Trophoblast cell (in vitro differentiated cells and primary cell): ENCODE measurements around the gene MYL6.

Experiments
- DNase-seq, 2 donors: peaks; one replicate each; pipeline ENCODE4 v3.0.0-alpha.2; 2016
- H2AFZ ChIP-seq: 2 replicates; pipeline ENCODE4 v1.6.1; 2013; ENCODE audit warnings: low read length, moderate library complexity, mild to moderate bottlenecking; ENCODE audit not compliant: insufficient read depth, poor library complexity
- H2AK5ac ChIP-seq: 2 replicates; pipeline ENCODE4 v1.6.1; 2013; ENCODE audit warnings: mild to moderate bottlenecking, low read length
- H2BK120ac ChIP-seq: 2 replicates; pipeline ENCODE4 v1.6.1; 2013; ENCODE audit warnings: low read length, mild to moderate bottlenecking, moderate library complexity; ENCODE audit not compliant: insufficient read depth, poor library complexity
- H2BK12ac ChIP-seq: 2 replicates; pipeline ENCODE4 v1.6.1; 2013; ENCODE audit warnings: mild to moderate bottlenecking, low read length, moderate library complexity
- H2BK5ac ChIP-seq: 2 replicates; pipeline ENCODE4 v1.6.1; 2013; ENCODE audit warnings: low read length, low read depth, moderate library complexity, mild to moderate bottlenecking; ENCODE audit not compliant: poor library complexity
- H3K14ac ChIP-seq: 2 replicates; pipeline ENCODE4 v1.6.1; 2013; ENCODE audit warnings: mild to moderate bottlenecking, low read length
- H3K18ac ChIP-seq: 2 replicates; pipeline ENCODE4 v1.6.1; 2013; ENCODE audit warnings: mild to moderate bottlenecking, low read length
- H3K23ac ChIP-seq: 2 replicates; pipeline ENCODE4 v1.6.1; 2013; ENCODE audit warnings: low read length
- H3K27ac ChIP-seq: 2 replicates; pipeline ENCODE4 v1.5.1; 2013; ENCODE audit warnings: low read depth, mild to moderate bottlenecking, inconsistent platforms, low read length, moderate library complexity
- H3K27me3 ChIP-seq: 2 replicates; pipeline ENCODE4 v1.6.1; 2013; ENCODE audit warnings: inconsistent platforms, mild to moderate bottlenecking, low read length, moderate library complexity; ENCODE audit not compliant: insufficient read depth
- H3K36me3 ChIP-seq, 2 experiments: 1 replicate in 1 of 2; 2 replicates in 1 of 2; pipeline ENCODE4 v1.6.1; 2013; ENCODE audit warnings: low read length in 2 of 2, mild to moderate bottlenecking in 2 of 2, moderate library complexity in 1 of 2; ENCODE audit not compliant: insufficient read depth in 2 of 2, control insufficient read depth in 1 of 2
- H3K4ac ChIP-seq: 2 replicates; pipeline ENCODE4 v1.6.1; 2013; ENCODE audit warnings: low read depth, mild to moderate bottlenecking, low read length, moderate library complexity
- H3K4me1 ChIP-seq, 2 experiments: 1 replicate in 1 of 2; 2 replicates in 1 of 2; pipeline ENCODE4 v1.6.1; 2013; ENCODE audit warnings: low read length in 2 of 2, mild to moderate bottlenecking in 2 of 2, moderate library complexity in 1 of 2; ENCODE audit not compliant: insufficient read depth in 2 of 2, control insufficient read depth in 1 of 2
- H3K4me2 ChIP-seq: 2 replicates; pipeline ENCODE4 v1.6.1; 2013; ENCODE audit warnings: inconsistent platforms, mild to moderate bottlenecking, low read length, moderate library complexity
- H3K4me3 ChIP-seq: 2 replicates; pipeline ENCODE4 v1.5.1; 2013; ENCODE audit warnings: mild to moderate bottlenecking, low read depth, low read length, inconsistent platforms
- H3K79me1 ChIP-seq: one replicate; pipeline ENCODE4 v1.6.1; 2013; ENCODE audit warnings: low read length
- H3K79me2 ChIP-seq: 2 replicates; pipeline ENCODE4 v1.6.1; 2013; ENCODE audit warnings: low read length, mild to moderate bottlenecking; ENCODE audit not compliant: control insufficient read depth, insufficient read depth, poor library complexity
- H3K9ac ChIP-seq: 2 replicates; pipeline ENCODE4 v1.6.1; 2013; ENCODE audit warnings: mild to moderate bottlenecking, low read length
- H3K9me3 ChIP-seq: 2 replicates; pipeline ENCODE4 v1.6.1; 2013; ENCODE audit warnings: low read depth, mild to moderate bottlenecking, control low read depth, inconsistent platforms, low read length; ENCODE audit not compliant: insufficient read depth
- H4K12ac ChIP-seq: 2 replicates; pipeline ENCODE4 v1.6.1; 2013; ENCODE audit warnings: low read depth, mild to moderate bottlenecking, low read length, moderate library complexity
- H4K8ac ChIP-seq: 2 replicates; pipeline ENCODE4 v1.6.1; 2013; ENCODE audit warnings: low read depth, mild to moderate bottlenecking, low read length, moderate library complexity
- H4K91ac ChIP-seq: one replicate; pipeline ENCODE4 v1.6.1; 2013; ENCODE audit warnings: low read depth, mild to moderate bottlenecking, low read length, moderate library complexity
- WGBS: extraction: QIAGEN DNeasy Blood & Tissue Kit; methylation state at CpG from one replicate; pipeline ENCODE4 v1.1.7; 2013; ENCODE audit warnings: missing lambda C conversion rate; ENCODE audit not compliant: insufficient read length, insufficient coverage; ENCODE audit errors: extremely low coverage; 5-methylcytosine and 5-hydroxymethylcytosine counted together

The MYL6 gene

GRCh38 chr12:56150563-56150962 is 7.6 kb upstream of the MYL6 start:
- Histone ChIP-seq H2BK12ac (no peak overlapping the region), H3K14ac (no peak overlapping the region), H3K9ac (no peak overlapping the region), H3K79me2 (no peaks in the 10 kb centered on the region), H4K8ac (no peak overlapping the region), H3K27me3 (no peaks in the 10 kb centered on the region), H2BK120ac (no peak overlapping the region), H2BK5ac (no peak overlapping the region), H2AFZ (no peak overlapping the region), H3K9me3 (no peaks in the 10 kb centered on the region), H3K36me3 (peaks cover 7 to 13% of the 10 kb centered on the region in 2 experiments), H4K12ac (no peak overlapping the region), H4K91ac (no peak overlapping the region), H3K4me3 (no peak overlapping the region), H2AK5ac (no peak overlapping the region), H3K27ac (no peak overlapping the region), H3K4ac (no peak overlapping the region), H3K18ac (no peak overlapping the region), H3K79me1 (peaks cover 9% of the 10 kb centered on the region), H3K23ac (no peak overlapping the region), H3K4me1 (peaks cover 12 to 13% of the 10 kb centered on the region in 2 experiments), H3K4me2 (no peak overlapping the region)
- peak in 1 of 2 donors; percentile 29 for DNase-seq
- WGBS: no CpG with 5 or more reads among the region's 3 CpGs

DNA sequence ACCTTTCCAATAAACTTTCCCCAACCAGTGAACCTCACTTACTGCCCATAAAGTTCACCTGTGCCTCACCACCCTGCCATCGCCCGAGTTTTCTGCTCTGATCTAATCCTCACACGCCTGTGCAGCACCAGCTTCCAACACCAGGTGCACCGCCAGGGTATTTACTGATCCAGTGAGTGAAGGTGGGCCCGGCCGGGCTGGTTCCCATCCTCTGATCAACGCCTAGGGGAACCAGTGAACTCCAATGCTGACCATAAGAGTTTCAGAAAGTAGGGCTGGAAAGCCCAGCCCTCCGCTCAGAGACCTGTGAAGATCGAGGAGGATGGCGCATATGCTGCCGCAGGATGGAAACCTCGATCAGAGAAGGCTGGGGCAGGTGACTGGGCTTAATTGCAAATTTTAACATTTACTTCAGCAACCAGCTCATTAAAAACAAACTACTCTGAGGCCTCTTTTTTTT is 6.5 kb upstream of the MYL6 start:
- Histone ChIP-seq H3K23ac (no peak overlapping the region), H2BK5ac (peak overlapping the region; percentile 46), H4K12ac (peak overlapping the region; percentile 92), H4K8ac (peak overlapping the region; percentile 81), H3K27me3 (no peaks in the 10 kb centered on the region), H4K91ac (peak overlapping the region; percentile 79), H2BK12ac (no peak overlapping the region), H3K27ac (peak overlapping the region; percentile 61), H2AK5ac (no peak overlapping the region), H3K79me2 (no peaks in the 10 kb centered on the region), H3K4ac (peak overlapping the region; percentile 33), H2BK120ac (no peak overlapping the region), H3K9ac (peak overlapping the region; percentile 88), H3K4me2 (peak overlapping the region; percentile 100), H3K4me3 (peak overlapping the region; percentile 79), H2AFZ (peak overlapping the region; percentile 75), H3K9me3 (no peaks in the 10 kb centered on the region), H3K79me1 (peaks cover 9% of the 10 kb centered on the region), H3K18ac (no peak overlapping the region), H3K36me3 (peaks cover 11 to 17% of the 10 kb centered on the region in 2 experiments), H3K14ac (peak overlapping the region; percentile 71), H3K4me1 (peaks cover 12 to 13% of the 10 kb centered on the region in 2 experiments)
- DNase-seq: peak; percentile 61 to 79
- WGBS: no CpG with 5 or more reads among the region's 12 CpGs

- peaks cover 9% of the 10 kb centered on the region for H3K79me1 ChIP-seq
- peak within 1 kb of the TSS; percentile 79 for H4K91ac ChIP-seq
- peak within 1 kb of the TSS; percentile 92 for H4K12ac ChIP-seq
- H3K27ac ChIP-seq: peak within 1 kb of the TSS; percentile 61
- no peak within 1 kb of the TSS for H2BK12ac ChIP-seq
- peak within 1 kb of the TSS; percentile 44 for H3K4ac ChIP-seq
- H3K36me3 ChIP-seq: peaks cover 11 to 17% of the 10 kb centered on the region in 2 experiments
- peak within 1 kb of the TSS; percentile 46 for H2BK5ac ChIP-seq
- H4K8ac ChIP-seq: peak within 1 kb of the TSS; percentile 81
- H3K9ac ChIP-seq: peak within 1 kb of the TSS; percentile 88
- peak within 1 kb of the TSS; percentile 79 for H3K4me3 ChIP-seq
- H3K14ac ChIP-seq: peak within 1 kb of the TSS; percentile 71
- H3K18ac ChIP-seq: peak within 1 kb of the TSS; percentile 61
- peak; percentile 94 to 96 for DNase-seq
- peak within 1 kb of the TSS; percentile 75 for H2AFZ ChIP-seq
- H3K4me2 ChIP-seq: peak within 1 kb of the TSS; percentile 100
- H3K4me1 ChIP-seq: peaks cover 14% of the 10 kb centered on the region in 2 experiments
- no peak within 1 kb of the TSS for H3K23ac ChIP-seq
- H2AK5ac ChIP-seq: peak within 1 kb of the TSS; percentile 79
- WGBS: no CpG with 5 or more reads among the region's 37 CpGs
- H2BK120ac ChIP-seq: peak within 1 kb of the TSS; percentile 20
- H3K79me2 ChIP-seq: peaks cover under 1% of the 10 kb centered on the region
- no peaks in the 10 kb centered on the region for H3K9me3 ChIP-seq
- no peaks in the 10 kb centered on the region for H3K27me3 ChIP-seq
Observed at GRCh38 chr12:56152132-56152755, 5.9 kb upstream of the MYL6 start, which contains the start of gene MYL6B. Gene MYL6B, plus strand, starts transcription at chr12:56152587. Its CDS starts 1,332 bp downstream, at chr12:56153919.

- no CpG with 5 or more reads among the region's 8 CpGs for WGBS
- H3K27ac ChIP-seq: no peak overlapping the region
- peak overlapping the region; percentile 59 for H3K14ac ChIP-seq
- H3K79me2 ChIP-seq: peaks cover 2% of the 10 kb centered on the region
- no peaks in the 10 kb centered on the region for H3K27me3 ChIP-seq
- H3K9me3 ChIP-seq: no peaks in the 10 kb centered on the region
- peak overlapping the region; percentile 62 for H4K8ac ChIP-seq
- peak overlapping the region; percentile 100 for H3K4me2 ChIP-seq
- peaks cover 17% of the 10 kb centered on the region in 2 experiments for H3K4me1 ChIP-seq
- no peak overlapping the region for H2BK5ac ChIP-seq
- H3K4me3 ChIP-seq: peak overlapping the region; percentile 79
- H4K91ac ChIP-seq: peak overlapping the region; percentile 67
- no peak for DNase-seq
- H2AFZ ChIP-seq: peak overlapping the region; percentile 35
- H3K36me3 ChIP-seq: peaks cover 11 to 17% of the 10 kb centered on the region in 2 experiments
- no peak overlapping the region for H2BK12ac ChIP-seq
- peak overlapping the region; percentile 61 for H3K18ac ChIP-seq
- H4K12ac ChIP-seq: peak overlapping the region; percentile 49
- peak overlapping the region; percentile 79 for H2AK5ac ChIP-seq
- H3K9ac ChIP-seq: peak overlapping the region; percentile 84
- H3K23ac ChIP-seq: no peak overlapping the region
- peak overlapping the region; percentile 20 for H2BK120ac ChIP-seq
- peaks cover 13% of the 10 kb centered on the region for H3K79me1 ChIP-seq
- H3K4ac ChIP-seq: peak overlapping the region; percentile 44
Observed at GRCh38 chr12:56152756-56153677, 5.1 kb upstream of the MYL6 start.
